Esophagus squamous epithelium (tissue), 4 donors: ENCODE results near the gene FASTKD1.

Experiments used
- POLR2A ChIP-seq, 4 donors: fragments of 450-650 bp; IDR thresholded peaks; one replicate each; pipeline ENCODE4 v1.6.1; 2017; ENCODE audit warnings: antibody characterized with exemption in 4 of 4, mild to moderate bottlenecking in 4 of 4, moderate library complexity in 3 of 4
- TF ChIP-seq, protein P1 (sequence below), 6 experiments: fragments of 450-650 bp in 4 of 6; fragments of 200-600 bp in 2 of 6; sonication (generic) in 2 of 6; IDR thresholded peaks; one replicate each; pipeline ENCODE4 v1.5.1; 2016 to 2019; ENCODE audit warnings: antibody characterized with exemption in 6 of 6, mild to moderate bottlenecking in 4 of 6, moderate library complexity in 4 of 6

DNA sequence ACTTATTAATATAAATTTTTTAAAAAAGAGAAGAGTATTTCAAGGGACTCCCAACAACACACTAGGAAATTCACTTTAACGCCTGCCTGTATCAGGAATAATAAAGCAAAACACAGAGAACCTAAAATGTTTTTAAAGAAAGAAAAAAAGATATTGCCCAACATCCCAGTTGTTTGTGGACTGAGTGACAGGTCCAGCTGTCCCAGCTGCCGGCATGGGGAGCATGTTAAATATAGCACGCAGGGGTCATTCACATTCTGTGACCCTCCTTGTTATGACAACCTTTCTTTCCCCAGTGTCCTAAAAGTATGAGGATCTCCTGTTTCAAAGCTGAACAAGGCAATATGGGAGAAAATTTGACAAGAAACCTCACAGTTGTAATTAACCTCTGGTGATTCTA lies 59.7 kb downstream of the FASTKD1 start:
- TF ChIP-seq, protein P1, sequence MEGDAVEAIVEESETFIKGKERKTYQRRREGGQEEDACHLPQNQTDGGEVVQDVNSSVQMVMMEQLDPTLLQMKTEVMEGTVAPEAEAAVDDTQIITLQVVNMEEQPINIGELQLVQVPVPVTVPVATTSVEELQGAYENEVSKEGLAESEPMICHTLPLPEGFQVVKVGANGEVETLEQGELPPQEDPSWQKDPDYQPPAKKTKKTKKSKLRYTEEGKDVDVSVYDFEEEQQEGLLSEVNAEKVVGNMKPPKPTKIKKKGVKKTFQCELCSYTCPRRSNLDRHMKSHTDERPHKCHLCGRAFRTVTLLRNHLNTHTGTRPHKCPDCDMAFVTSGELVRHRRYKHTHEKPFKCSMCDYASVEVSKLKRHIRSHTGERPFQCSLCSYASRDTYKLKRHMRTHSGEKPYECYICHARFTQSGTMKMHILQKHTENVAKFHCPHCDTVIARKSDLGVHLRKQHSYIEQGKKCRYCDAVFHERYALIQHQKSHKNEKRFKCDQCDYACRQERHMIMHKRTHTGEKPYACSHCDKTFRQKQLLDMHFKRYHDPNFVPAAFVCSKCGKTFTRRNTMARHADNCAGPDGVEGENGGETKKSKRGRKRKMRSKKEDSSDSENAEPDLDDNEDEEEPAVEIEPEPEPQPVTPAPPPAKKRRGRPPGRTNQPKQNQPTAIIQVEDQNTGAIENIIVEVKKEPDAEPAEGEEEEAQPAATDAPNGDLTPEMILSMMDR (IDR thresholded peaks at IDR 0.05): no peak
- TF ChIP-seq POLR2A (IDR thresholded peaks at IDR 0.05): no peak
